Trophoblast cell (in vitro differentiated cells and primary cell): ENCODE results near the gene GALNTL6.
A peak's percentile ranks its signal among the peaks of the same experiment; 100 is the strongest.

Source experiments
- DNase-seq, 2 donors: peaks; one replicate each; pipeline ENCODE4 v3.0.0-alpha.2; 2016
- H2AFZ ChIP-seq: 2 replicates; pipeline ENCODE4 v1.6.1; 2013; ENCODE audit warnings: low read length, moderate library complexity, mild to moderate bottlenecking; ENCODE audit not compliant: insufficient read depth, poor library complexity
- H2AK5ac ChIP-seq: 2 replicates; pipeline ENCODE4 v1.6.1; 2013; ENCODE audit warnings: mild to moderate bottlenecking, low read length
- H2BK120ac ChIP-seq: 2 replicates; pipeline ENCODE4 v1.6.1; 2013; ENCODE audit warnings: low read length, mild to moderate bottlenecking, moderate library complexity; ENCODE audit not compliant: insufficient read depth, poor library complexity
- H2BK12ac ChIP-seq: 2 replicates; pipeline ENCODE4 v1.6.1; 2013; ENCODE audit warnings: mild to moderate bottlenecking, low read length, moderate library complexity
- H2BK5ac ChIP-seq: 2 replicates; pipeline ENCODE4 v1.6.1; 2013; ENCODE audit warnings: low read length, low read depth, moderate library complexity, mild to moderate bottlenecking; ENCODE audit not compliant: poor library complexity
- H3K14ac ChIP-seq: 2 replicates; pipeline ENCODE4 v1.6.1; 2013; ENCODE audit warnings: mild to moderate bottlenecking, low read length
- H3K18ac ChIP-seq: 2 replicates; pipeline ENCODE4 v1.6.1; 2013; ENCODE audit warnings: mild to moderate bottlenecking, low read length
- H3K23ac ChIP-seq: 2 replicates; pipeline ENCODE4 v1.6.1; 2013; ENCODE audit warnings: low read length
- H3K27ac ChIP-seq: 2 replicates; pipeline ENCODE4 v1.5.1; 2013; ENCODE audit warnings: low read depth, mild to moderate bottlenecking, inconsistent platforms, low read length, moderate library complexity
- H3K27me3 ChIP-seq: 2 replicates; pipeline ENCODE4 v1.6.1; 2013; ENCODE audit warnings: inconsistent platforms, mild to moderate bottlenecking, low read length, moderate library complexity; ENCODE audit not compliant: insufficient read depth
- H3K36me3 ChIP-seq, 2 experiments: 1 replicate in 1 of 2; 2 replicates in 1 of 2; pipeline ENCODE4 v1.6.1; 2013; ENCODE audit warnings: low read length in 2 of 2, mild to moderate bottlenecking in 2 of 2, moderate library complexity in 1 of 2; ENCODE audit not compliant: insufficient read depth in 2 of 2, control insufficient read depth in 1 of 2
- H3K4ac ChIP-seq: 2 replicates; pipeline ENCODE4 v1.6.1; 2013; ENCODE audit warnings: low read depth, mild to moderate bottlenecking, low read length, moderate library complexity
- H3K4me1 ChIP-seq, 2 experiments: 1 replicate in 1 of 2; 2 replicates in 1 of 2; pipeline ENCODE4 v1.6.1; 2013; ENCODE audit warnings: low read length in 2 of 2, mild to moderate bottlenecking in 2 of 2, moderate library complexity in 1 of 2; ENCODE audit not compliant: insufficient read depth in 2 of 2, control insufficient read depth in 1 of 2
- H3K4me2 ChIP-seq: 2 replicates; pipeline ENCODE4 v1.6.1; 2013; ENCODE audit warnings: inconsistent platforms, mild to moderate bottlenecking, low read length, moderate library complexity
- H3K4me3 ChIP-seq: 2 replicates; pipeline ENCODE4 v1.5.1; 2013; ENCODE audit warnings: mild to moderate bottlenecking, low read depth, low read length, inconsistent platforms
- H3K79me1 ChIP-seq: one replicate; pipeline ENCODE4 v1.6.1; 2013; ENCODE audit warnings: low read length
- H3K79me2 ChIP-seq: 2 replicates; pipeline ENCODE4 v1.6.1; 2013; ENCODE audit warnings: low read length, mild to moderate bottlenecking; ENCODE audit not compliant: control insufficient read depth, insufficient read depth, poor library complexity
- H3K9ac ChIP-seq: 2 replicates; pipeline ENCODE4 v1.6.1; 2013; ENCODE audit warnings: mild to moderate bottlenecking, low read length
- H3K9me3 ChIP-seq: 2 replicates; pipeline ENCODE4 v1.6.1; 2013; ENCODE audit warnings: low read depth, mild to moderate bottlenecking, control low read depth, inconsistent platforms, low read length; ENCODE audit not compliant: insufficient read depth
- H4K12ac ChIP-seq: 2 replicates; pipeline ENCODE4 v1.6.1; 2013; ENCODE audit warnings: low read depth, mild to moderate bottlenecking, low read length, moderate library complexity
- H4K8ac ChIP-seq: 2 replicates; pipeline ENCODE4 v1.6.1; 2013; ENCODE audit warnings: low read depth, mild to moderate bottlenecking, low read length, moderate library complexity
- H4K91ac ChIP-seq: one replicate; pipeline ENCODE4 v1.6.1; 2013; ENCODE audit warnings: low read depth, mild to moderate bottlenecking, low read length, moderate library complexity
- WGBS: extraction: QIAGEN DNeasy Blood & Tissue Kit; methylation state at CpG from one replicate; pipeline ENCODE4 v1.1.7; 2013; ENCODE audit warnings: missing lambda C conversion rate; ENCODE audit not compliant: insufficient read length, insufficient coverage; ENCODE audit errors: extremely low coverage; 5-methylcytosine and 5-hydroxymethylcytosine counted together

The GALNTL6 gene

GRCh38 chr4:172787111-172787510 is 973.9 kb downstream of the GALNTL6 start:
- Histone ChIP-seq H3K79me1 (no peaks in the 10 kb centered on the region), H4K8ac (no peak overlapping the region), H3K4ac (no peak overlapping the region), H3K18ac (no peak overlapping the region), H4K91ac (no peak overlapping the region), H3K14ac (no peak overlapping the region), H3K27me3 (no peaks in the 10 kb centered on the region), H3K4me1 (no peaks in the 10 kb centered on the region), H3K79me2 (no peaks in the 10 kb centered on the region), H3K36me3 (no peaks in the 10 kb centered on the region), H2BK12ac (no peak overlapping the region), H2AK5ac (no peak overlapping the region), H2BK120ac (no peak overlapping the region), H3K4me3 (no peak overlapping the region), H3K9me3 (no peaks in the 10 kb centered on the region), H3K27ac (no peak overlapping the region), H3K4me2 (no peak overlapping the region), H2AFZ (no peak overlapping the region), H2BK5ac (no peak overlapping the region), H4K12ac (no peak overlapping the region), H3K9ac (no peak overlapping the region), H3K23ac (no peak overlapping the region)
- WGBS, result no CpG with 5 or more reads among the region's 3 CpGs
- DNase-seq, result no peak

- H3K4me1 ChIP-seq, result no peaks in the 10 kb centered on the region
- no peak overlapping the region for H3K23ac ChIP-seq
- H3K18ac ChIP-seq, result no peak overlapping the region
- no peaks in the 10 kb centered on the region for H3K36me3 ChIP-seq
- no peak overlapping the region for H2BK120ac ChIP-seq
- H3K14ac ChIP-seq, result no peak overlapping the region
- no peak overlapping the region for H3K4me3 ChIP-seq
- H2AFZ ChIP-seq, result no peak overlapping the region
- H2BK12ac ChIP-seq, result no peak overlapping the region
- no CpG with 5 or more reads among the region's 4 CpGs for WGBS
- H4K91ac ChIP-seq, result no peak overlapping the region
- no peak overlapping the region for H3K9ac ChIP-seq
- no peaks in the 10 kb centered on the region for H3K79me2 ChIP-seq
- H3K4me2 ChIP-seq, result no peak overlapping the region
- H3K4ac ChIP-seq, result no peak overlapping the region
- H2BK5ac ChIP-seq, result no peak overlapping the region
- no peaks in the 10 kb centered on the region for H3K9me3 ChIP-seq
- no peaks in the 10 kb centered on the region for H3K79me1 ChIP-seq
- DNase-seq, result peak; percentile 52 to 72
- no peak overlapping the region for H2AK5ac ChIP-seq
- no peak overlapping the region for H4K8ac ChIP-seq
- H3K27ac ChIP-seq, result no peak overlapping the region
- no peaks in the 10 kb centered on the region for H3K27me3 ChIP-seq
- H4K12ac ChIP-seq, result no peak overlapping the region
These were observed 978.6 kb downstream of the GALNTL6 start for GRCh38 chr4:172791841-172792240.

GRCh38 chr4:172793565-172794306 is 980.5 kb downstream of the GALNTL6 start:
- no peak overlapping the region for H3K18ac ChIP-seq
- H3K23ac ChIP-seq, result no peak overlapping the region
- no peaks in the 10 kb centered on the region for H3K79me1 ChIP-seq
- no peaks in the 10 kb centered on the region for H3K4me1 ChIP-seq
- H3K9me3 ChIP-seq, result no peaks in the 10 kb centered on the region
- no CpG with 5 or more reads among the region's 4 CpGs for WGBS
- H3K4me2 ChIP-seq, result no peak overlapping the region
- H2AK5ac ChIP-seq, result no peak overlapping the region
- H3K27ac ChIP-seq, result no peak overlapping the region
- H2BK120ac ChIP-seq, result no peak overlapping the region
- no peak overlapping the region for H4K91ac ChIP-seq
- no peak overlapping the region for H2BK5ac ChIP-seq
- H3K14ac ChIP-seq, result no peak overlapping the region
- no peaks in the 10 kb centered on the region for H3K79me2 ChIP-seq
- H3K9ac ChIP-seq, result no peak overlapping the region
- H3K36me3 ChIP-seq, result no peaks in the 10 kb centered on the region
- H3K4me3 ChIP-seq, result no peak overlapping the region
- H3K4ac ChIP-seq, result no peak overlapping the region
- H2BK12ac ChIP-seq, result no peak overlapping the region
- H4K12ac ChIP-seq, result no peak overlapping the region
- no peak for DNase-seq
- H4K8ac ChIP-seq, result no peak overlapping the region
- H3K27me3 ChIP-seq, result no peaks in the 10 kb centered on the region
- no peak overlapping the region for H2AFZ ChIP-seq

- no peaks in the 10 kb centered on the region for H3K79me2 ChIP-seq
- no CpG with 5 or more reads among the region's 3 CpGs for WGBS
- no peak overlapping the region for H4K12ac ChIP-seq
- H4K91ac ChIP-seq, result no peak overlapping the region
- H3K18ac ChIP-seq, result no peak overlapping the region
- no peak overlapping the region for H3K27ac ChIP-seq
- DNase-seq, result no peak
- no peak overlapping the region for H2BK5ac ChIP-seq
- no peak overlapping the region for H3K4ac ChIP-seq
- H3K4me1 ChIP-seq, result no peaks in the 10 kb centered on the region
- no peak overlapping the region for H3K23ac ChIP-seq
- H3K9ac ChIP-seq, result no peak overlapping the region
- H2AFZ ChIP-seq, result no peak overlapping the region
- no peaks in the 10 kb centered on the region for H3K9me3 ChIP-seq
- H2BK120ac ChIP-seq, result no peak overlapping the region
- no peak overlapping the region for H4K8ac ChIP-seq
- no peak overlapping the region for H2AK5ac ChIP-seq
- H3K4me2 ChIP-seq, result no peak overlapping the region
- no peaks in the 10 kb centered on the region for H3K27me3 ChIP-seq
- H3K36me3 ChIP-seq, result no peaks in the 10 kb centered on the region
- H3K14ac ChIP-seq, result no peak overlapping the region
- no peaks in the 10 kb centered on the region for H3K79me1 ChIP-seq
- no peak overlapping the region for H2BK12ac ChIP-seq
- no peak overlapping the region for H3K4me3 ChIP-seq
These were observed 981.1 kb downstream of the GALNTL6 start for GRCh38 chr4:172794307-172794703.
